NCI-H226 (cell line): ENCODE data around the gene CFAP100.

ENCODE experiments used
- DNase-seq: peaks from one replicate; pipeline ENCODE4 v3.0.0-alpha.2; 2015

CFAP100 gene

GRCh38 chr3:126357295-126358037, 37.2 kb upstream of the CFAP100 start, which contains the start of gene KLF15:
Gene KLF15, minus strand, starts transcription at chr3:126357408. Its CDS starts 4,486 bp downstream, at chr3:126352922.
- peak; percentile 72 for DNase-seq

DNA sequence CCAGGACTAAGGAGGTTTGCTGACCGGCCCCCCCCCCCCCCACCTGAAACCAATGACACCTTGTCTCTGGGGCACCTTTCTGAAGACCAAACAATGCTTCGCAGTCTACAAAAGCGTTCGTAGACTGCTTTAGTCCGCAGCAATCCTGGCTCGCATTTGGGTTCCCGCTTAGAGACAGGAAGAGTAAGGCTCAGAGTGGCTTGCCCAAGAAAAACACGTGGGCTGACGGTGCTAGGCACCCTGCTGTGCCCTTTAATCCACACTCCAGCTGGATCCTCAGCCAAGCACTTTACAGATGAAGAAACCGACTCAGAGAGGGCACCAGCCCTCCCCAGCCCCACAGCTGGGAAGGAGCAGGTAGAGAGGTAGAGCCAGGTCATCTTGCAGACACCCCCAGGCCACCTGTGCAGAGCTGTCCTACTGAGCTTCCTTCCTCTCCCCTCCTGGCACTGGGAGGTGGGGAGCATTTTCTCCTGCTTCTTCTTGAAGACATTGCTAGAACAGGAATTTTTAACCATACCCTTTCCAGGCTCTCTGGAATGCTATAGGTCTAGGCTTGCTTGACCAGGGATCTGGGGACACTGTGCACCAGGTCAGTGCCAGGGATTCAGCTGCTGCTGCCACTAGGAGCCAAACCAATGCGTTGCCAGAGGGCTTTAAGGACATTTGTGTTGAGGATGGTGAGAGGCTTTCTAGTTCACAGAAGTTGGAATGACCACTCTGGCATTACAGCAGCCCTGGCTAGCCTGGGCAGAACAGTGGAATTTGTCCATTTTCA, 36.5 kb upstream of the CFAP100 start:
- no peak for DNase-seq

DNA sequence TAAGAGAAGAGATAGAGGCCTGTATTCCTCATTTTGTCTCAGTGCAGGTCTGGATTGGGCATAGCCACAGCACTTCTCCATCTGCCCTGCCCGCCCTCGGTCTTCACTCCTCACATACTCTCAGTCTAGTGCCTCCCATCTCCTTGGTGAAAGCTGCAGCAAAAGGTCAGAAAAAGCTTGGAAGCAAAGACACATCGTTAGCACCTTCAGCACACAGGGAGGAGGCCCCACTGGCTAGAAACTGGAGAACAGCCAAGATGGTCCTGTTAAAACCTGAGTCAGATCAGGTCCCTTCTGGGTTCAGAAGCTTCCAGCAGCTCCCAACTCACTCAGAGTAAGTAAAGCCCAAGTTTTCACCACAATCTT, 35.9 kb upstream of the CFAP100 start:
- no peak for DNase-seq

DNA sequence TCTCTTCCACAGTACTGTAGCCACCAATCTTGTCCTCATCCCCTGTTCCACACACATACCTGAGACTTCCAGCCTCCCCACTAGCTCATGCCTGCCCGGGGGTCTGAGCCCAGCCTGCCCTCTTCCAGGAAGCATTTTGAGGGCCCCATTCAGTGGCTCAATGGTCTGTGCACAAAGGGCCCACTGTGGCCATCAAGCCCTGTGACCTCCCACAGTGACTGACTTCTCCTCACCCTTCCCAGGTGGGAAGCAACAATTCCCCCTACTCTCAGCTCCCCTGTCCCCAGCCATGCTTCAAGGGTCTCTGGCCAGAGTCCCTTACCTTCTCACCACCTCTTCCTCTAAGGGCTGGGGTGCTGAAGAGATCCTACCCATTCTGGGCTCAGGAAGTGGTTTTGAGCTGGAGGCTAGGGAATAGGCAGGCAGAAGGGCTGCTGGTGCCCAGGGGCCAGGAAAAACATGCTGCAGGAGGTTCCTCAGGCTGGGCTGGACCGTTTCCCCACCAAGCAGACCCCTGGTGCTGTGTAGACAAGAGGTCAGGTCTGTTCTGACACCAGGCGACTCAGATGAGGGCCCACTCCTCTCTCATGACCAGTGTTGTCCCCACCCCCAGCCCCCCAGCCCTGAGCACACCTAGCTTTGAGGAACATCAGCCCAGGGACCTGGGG, 34.5 kb upstream of the CFAP100 start:
- DNase-seq = no peak

DNA sequence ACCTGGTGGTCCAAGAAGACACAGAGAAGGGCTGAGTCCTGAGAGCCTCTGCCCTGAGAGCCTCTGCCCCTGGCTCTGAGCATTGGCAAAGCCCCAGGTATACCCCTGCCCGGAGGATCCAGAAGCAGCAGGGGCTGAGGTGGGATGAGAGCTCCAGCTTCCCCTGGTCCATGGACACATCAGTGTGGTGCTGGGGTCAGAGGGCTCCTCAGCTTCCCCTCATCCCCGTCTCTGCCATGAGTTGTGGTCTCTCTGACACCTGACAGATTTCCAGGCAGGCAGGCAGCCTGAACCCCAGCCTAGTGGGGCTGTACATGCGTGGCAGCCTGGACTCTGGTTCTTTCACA, 34.0 kb upstream of the CFAP100 start:
- no peak for DNase-seq

DNA sequence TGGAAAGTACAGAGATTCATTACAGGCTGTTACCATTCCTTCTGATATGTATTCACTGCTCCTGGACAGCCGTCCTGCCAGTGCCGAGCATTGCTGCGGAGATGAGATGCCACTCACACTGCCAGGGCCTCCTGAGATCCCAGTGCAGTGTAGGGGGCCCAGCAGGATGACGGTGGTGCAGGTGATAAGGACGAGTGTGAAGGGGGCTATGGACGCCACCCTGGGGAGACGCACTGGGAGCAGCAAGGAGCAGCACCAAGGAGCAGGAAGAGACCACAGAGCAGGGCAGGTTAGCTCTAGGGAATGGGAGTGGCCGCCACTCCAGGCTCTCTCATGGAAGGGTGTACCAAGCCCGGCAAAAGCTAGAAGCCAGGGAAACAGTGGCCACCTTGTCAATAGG, 33.5 kb upstream of the CFAP100 start:
- no peak for DNase-seq

- DNase-seq = no peak
Measured at GRCh38 chr3:126364130-126364695, 30.5 kb upstream of the CFAP100 start.

DNA sequence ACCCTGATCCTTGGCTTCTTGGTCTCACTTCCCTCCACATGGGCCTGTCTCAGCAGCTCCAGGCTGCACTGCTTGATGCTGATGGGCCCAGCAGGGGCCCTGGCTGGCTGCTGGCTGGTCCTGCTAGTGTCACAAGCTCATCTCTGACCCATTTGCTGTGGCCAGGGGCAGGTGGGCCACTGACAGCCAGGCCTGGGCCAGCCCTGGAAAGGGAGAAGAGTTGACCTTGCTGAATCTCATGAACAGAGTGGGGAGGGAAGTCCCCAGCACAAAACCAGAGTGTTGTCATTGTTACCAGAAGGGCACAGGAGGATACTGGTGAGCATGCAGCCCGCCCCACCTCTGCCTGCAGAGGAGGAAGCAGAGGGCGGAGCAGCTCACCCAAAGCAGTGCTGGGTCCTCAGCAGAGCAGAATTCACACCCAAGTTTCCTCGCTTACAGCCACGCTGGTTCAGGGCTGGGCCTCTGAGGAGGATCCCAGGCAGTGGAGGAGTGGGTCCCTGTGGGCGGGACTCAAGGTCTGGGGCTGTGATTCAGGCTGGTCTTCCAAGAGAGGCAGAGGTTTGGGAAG, 29.9 kb upstream of the CFAP100 start:
- DNase-seq = no peak

- no peak for DNase-seq
Measured at GRCh38 chr3:126365351-126366277, 29.1 kb upstream of the CFAP100 start.

DNA sequence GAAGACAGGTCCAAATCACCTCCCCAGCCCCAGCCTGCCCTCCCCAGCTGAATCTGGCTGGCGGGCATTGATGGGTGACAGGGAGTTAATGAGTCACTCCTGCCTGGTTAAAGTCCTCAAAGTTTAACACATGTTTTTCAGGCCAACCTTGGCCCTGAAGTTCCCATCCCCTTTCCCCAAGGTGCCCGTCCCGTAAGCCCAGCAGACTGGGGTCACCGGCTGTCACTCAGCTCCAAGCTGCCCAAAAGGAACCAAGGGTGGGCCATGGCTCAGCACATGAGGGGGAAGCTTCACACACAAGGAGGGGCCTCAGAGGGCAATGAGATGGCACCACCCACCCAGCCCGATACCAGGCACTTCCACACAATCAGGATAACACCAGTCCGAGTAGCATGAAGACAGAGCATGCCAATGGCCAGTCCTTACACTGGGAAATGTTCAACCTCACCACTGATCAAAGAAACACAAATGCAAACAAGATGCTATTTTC, 27.3 kb upstream of the CFAP100 start:
- no peak for DNase-seq

DNA sequence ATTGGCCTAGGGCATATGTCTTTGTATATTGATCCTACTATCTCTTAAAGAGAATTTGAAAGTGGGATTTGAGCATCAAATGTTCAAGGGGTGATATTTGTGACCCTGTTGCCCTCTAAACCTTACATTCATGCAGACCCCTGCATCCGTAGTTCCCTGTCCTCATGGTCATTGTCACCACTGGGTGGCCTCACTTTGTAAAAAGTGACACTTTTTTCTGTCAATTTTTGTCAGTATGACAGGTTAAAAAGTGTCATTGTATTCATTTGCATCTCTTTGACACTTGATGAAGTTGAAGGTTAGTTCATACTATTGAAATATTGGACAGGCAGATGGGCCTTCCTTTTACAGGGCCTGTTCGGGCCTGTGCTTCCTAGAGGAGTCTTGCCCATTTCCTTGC, 25.2 kb upstream of the CFAP100 start:
- no peak for DNase-seq

- no peak for DNase-seq
Measured at GRCh38 chr3:126370055-126370454, 24.7 kb upstream of the CFAP100 start.

DNA sequence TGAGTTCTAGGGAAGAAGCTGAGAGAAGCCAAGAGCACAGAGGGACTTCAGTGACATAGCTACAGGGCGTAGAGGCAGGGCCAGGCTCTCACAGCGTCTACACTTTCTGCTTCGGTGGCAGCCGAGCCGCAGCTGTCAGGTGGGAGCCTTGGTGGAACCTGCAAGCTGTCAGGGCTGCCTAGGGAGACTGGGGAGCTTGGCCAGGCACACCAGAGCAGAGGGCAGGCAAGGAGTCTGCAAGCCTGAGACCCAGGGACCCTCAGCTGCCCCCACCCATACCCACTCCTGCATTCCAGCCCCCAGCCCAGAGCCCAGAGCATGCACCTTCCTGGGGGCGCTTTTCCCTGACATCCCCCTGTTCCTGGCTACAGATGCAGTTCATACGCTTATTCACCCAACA, 24.1 kb upstream of the CFAP100 start:
- DNase-seq = no peak

DNA sequence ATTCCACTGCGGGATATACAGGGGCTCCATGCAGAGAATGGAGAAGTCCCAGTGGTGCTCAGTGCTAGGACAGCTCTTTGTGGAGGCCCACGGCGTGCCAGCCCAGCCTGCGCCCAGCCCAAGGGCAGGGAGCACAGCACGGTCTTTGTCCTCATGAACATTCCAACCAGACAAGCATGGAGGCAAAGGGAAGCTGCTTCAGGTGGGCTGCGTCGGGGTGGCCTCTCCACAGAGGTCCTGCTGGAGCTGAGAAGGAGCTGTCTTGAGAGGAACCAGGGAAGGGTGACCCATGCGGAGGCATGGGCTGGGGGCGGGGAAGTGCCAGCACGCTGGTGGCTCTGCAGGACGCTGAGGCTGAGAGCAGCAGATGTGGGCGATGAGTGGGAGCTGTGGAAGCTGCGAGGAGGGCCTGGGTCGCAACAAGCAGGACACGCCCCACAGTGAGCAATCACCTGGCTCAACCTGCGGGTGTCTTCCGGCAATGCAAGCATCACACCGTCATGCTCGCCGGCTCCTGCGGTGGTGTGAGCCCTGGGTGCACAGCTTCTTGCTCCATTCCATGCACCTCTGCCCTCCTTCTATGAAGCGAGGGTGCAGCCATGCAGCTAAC, 23.5 kb upstream of the CFAP100 start:
- no peak for DNase-seq

GRCh38 chr3:126372413-126373145, 22.1 kb upstream of the CFAP100 start:
- no peak for DNase-seq

DNA sequence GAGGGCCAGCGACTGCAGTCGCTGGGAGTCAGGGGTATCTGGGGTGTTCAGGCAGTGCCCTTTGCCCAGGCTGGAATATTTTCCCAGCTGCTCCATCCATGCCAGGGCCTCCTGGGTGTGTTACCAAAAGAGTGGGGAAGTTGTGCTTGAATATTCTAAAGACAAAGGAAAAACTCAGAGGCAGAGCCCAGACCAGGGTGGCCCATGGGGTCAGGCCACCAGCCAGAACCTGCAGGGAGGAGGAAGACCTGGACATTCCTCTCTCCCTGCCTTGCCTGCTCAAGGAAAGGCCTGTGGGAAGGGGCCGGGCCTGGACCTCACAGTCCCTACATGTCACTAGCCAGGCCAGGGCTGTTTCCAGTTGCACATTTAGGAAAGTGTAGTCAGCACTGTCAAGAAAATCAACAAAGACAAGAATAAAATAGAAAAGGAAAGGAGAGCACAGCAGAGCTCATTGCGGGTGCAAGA, 21.5 kb upstream of the CFAP100 start:
- no peak for DNase-seq

GRCh38 chr3:126373682-126374601, 20.8 kb upstream of the CFAP100 start:
- DNase-seq = no peak

- no peak for DNase-seq
Measured at GRCh38 chr3:126375835-126376331, 18.8 kb upstream of the CFAP100 start.

GRCh38 chr3:126376444-126376843, 18.3 kb upstream of the CFAP100 start:
- no peak for DNase-seq
